ENCODE data around the gene PPP1R13B. TPM values are rescaled to one million over a fixed set of nuclear protein-coding genes. Genes with fewer than 3 reads are reported as not detected.
"Not testable (repeated sequence)": the region's sequence is repeated elsewhere in the genome, so short reads cannot be mapped to it uniquely, and the experiment has no call there.

PPP1R13B gene
- total RNA-seq, 1 donor from 2014 or later, result 14.7 TPM

GRCh38 chr14:103861413-103862392 lies 14.3 kb upstream of the PPP1R13B start:
- DNase-seq (ENCODE audit: low read depth in 2 of 2), result no peak

GRCh38 chr14:103859416-103860202 lies 12.2 kb upstream of the PPP1R13B start:
- peak in 1 of 2 donors; percentile 30 for DNase-seq (ENCODE audit: low read depth in 2 of 2)

DNA sequence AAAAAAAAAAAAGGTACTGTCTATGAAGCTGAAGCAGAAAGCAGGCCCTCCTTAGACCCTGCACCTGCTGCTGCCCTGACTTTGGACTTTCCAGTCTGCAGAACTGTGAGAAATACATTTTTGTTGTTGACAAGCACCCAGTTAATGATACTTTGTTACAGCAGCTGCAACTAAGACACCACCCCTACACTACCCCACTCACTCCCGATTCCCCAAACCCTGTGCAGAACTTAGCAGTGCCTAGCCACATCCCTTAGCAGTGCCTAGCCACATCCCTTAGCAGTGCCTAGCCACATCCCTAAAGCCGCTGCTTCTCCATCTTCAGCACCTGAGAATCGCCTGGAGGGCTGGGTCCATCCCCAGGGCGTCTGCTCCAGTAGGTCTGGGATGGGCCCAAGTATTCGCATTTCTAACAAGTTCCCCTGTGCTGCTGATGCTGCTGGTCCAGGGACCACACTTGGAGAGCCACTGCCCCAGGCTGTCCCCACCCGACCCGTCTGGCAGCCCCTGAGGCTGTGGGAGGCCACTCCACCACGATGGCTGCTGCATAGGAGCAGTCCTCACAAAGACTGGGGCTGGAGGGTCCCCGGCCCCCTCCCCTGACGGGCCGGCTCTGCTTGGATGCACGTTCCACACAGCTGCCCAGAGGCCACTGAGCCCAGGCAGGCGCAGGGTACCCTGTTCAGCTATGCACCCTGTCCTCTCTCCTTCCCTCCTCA lies 10.8 kb upstream of the PPP1R13B start:
- DNase-seq (ENCODE audit: low read depth in 2 of 2), result no peak

DNA sequence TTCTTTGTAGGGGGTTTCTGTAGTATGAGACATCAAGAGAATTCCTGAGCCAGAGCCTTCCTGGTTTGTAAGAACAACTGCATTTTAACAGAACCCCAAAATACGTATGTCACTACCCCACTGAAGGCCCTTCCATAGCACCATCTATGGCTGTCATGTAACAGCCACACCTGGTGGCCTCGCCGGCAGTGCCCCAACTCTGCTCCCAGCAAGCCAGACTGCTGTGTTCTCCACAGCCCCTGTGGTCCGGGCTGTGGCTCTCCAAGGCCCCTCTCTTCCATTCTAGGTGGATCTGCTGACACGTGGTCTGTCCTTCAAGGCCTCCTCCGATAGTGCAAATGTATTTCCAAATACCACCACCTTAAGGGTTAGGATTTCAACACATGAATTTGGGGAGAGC lies 9.9 kb upstream of the PPP1R13B start:
- DNase-seq (ENCODE audit: low read depth in 2 of 2), result no peak

- peak; percentile 40 to 41 for DNase-seq (ENCODE audit: low read depth in 2 of 2)
These were observed 9.2 kb upstream of the PPP1R13B start for GRCh38 chr14:103856607-103857006.

DNA sequence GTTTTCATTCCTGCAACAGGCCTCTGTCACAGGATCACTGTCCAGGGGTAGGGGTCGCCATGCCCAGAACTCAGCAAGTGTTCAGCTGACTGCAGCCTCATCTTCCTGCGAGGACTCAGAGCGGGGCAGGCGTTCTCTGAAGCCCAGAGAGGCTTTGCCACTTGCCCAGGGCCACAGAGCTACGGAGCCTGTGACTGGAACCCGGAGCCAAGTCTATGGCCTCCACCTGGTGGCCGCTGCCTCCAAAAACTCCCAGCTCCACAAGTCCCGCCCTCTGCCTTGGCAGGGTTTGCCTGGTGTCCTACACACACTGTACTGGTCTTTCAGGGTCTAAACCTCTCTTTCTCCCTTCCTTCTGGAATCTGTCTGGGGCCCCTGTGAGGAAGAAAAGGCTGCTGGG lies 8.7 kb upstream of the PPP1R13B start:
- no peak for DNase-seq (ENCODE audit: low read depth in 2 of 2)

DNA sequence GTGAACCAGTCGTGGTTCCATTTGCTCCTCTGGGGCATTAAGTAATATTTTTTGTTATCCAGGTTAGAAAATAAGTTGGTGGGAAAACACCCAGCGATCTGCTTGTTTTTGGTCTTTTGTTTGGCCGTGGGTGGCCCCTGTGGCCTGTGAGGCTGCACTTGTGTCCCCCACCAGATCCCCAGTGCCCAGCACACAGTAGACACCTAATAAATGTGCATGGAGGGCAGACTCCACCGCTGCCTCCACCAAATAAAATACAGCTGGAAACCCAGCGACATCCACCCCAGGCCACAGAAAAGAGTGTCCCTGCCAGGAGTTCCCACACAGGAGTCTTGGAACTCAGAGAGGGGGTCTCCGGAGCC lies 8.3 kb upstream of the PPP1R13B start:
- no peak for DNase-seq (ENCODE audit: low read depth in 2 of 2)

- peak; percentile 55 to 86 for DNase-seq (ENCODE audit: low read depth in 2 of 2)
These were observed 7.7 kb upstream of the PPP1R13B start for GRCh38 chr14:103854822-103855733.

- DNase-seq (ENCODE audit: low read depth in 2 of 2), result no peak
These were observed 6.8 kb upstream of the PPP1R13B start for GRCh38 chr14:103854017-103854808.

DNA sequence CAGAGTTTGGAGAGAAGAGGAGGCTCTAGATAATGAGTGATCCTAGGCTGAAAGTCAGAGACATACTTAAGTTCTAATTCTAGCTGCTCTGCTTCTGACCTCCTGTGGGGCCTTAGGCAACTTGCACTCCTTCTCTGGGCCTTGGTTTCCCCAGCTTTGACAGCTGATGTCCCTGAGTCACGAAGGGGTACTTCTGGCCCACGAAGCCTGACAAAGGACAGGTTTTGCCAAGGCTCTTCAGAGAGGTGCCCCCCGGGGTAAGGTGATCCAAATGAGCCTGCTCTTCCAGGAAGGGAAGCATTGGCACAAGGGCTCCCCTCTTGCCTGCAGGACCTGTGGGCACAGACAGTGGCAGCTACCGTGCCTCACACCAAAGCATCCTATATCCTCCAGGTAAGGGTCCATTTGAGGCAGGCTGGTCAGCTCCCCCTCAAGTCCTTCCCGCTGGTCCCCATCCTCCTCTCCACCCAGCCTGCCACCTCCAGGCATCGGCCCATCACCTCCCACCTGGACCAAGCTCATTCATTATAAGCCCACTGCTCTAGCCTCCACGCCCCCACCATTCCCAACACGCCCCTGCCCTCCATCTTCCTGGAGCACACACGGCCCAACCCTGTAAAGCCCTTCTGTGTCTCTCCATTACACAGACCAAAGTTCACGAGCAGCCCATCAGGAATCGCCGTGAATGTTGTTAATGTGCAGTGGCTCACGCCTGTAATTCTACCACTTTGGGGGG lies 1.9 kb upstream of the PPP1R13B start:
- no peak for DNase-seq (ENCODE audit: low read depth in 2 of 2)

DNA sequence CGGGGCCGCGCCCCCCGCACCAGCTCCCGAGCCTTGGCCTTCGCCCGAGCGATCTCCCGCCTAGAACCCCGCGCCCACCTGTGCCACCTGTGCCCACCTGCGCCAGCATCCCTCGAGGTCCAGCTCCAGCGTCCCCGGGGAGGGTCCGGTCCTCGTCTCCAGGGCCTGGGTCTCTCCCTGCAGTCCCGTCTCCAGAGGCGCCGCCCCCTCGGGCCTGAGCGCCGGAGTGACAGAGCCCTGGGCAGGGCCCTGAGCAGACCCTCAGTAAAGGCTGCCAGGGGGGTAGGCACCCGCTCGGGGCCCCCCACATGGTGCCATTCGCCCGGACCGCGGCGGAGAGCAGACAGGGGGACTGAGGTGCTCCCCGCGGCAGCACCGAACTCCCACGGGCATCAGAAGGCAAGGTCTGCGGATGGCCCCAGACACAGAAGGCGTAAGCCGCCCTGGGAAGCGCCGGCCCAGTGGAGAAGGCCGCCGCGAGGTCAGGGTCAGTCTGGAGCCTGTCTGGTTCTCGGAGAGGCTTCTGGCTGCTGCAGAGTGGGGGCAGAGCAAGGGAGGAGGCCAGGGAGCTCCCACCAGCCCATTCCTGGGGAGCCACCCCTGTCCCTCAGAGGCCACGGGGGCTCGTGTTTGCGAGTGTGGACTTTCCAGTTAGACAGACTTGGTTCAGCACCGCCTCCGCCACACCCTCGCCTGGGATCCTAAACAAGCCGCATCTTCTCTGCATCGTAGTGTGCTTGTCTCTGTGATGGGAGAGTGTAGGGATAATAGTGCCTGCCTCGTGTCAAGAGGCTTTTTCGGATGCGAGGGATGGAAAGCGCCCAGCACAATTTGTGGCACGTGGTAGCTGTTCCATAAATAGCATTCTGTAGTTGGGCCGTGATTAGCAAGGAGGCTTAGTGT lies 1.1 kb upstream of the PPP1R13B start:
- no peak for DNase-seq (ENCODE audit: low read depth in 2 of 2)

GRCh38 chr14:103846543-103847450 lies 578 bp downstream of the PPP1R13B start:
- DNase-seq (ENCODE audit: low read depth in 2 of 2), result peak; percentile 39 to 62

- DNase-seq (ENCODE audit: low read depth in 2 of 2), result no peak
These were observed 1.3 kb downstream of the PPP1R13B start for GRCh38 chr14:103846097-103846496.

DNA sequence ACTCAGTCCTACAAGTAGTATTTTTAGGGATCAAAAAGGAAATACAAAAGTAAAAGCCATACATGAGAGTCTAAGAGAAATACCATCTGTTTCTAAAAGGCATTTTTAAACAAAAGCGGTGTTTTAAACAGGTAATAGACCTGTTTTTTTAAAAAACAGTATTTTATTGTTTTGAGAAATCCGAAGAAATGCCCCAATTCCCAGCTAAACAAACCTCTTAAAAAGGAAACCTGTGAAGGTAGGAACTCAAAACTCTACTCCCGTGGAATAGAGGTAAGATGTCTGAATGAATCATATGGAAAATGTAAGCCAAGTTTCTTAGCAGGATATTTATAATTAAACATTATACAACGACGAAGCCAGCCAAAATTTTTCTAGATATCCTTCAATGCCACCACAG lies 2.0 kb downstream of the PPP1R13B start:
- no peak for DNase-seq (ENCODE audit: low read depth in 2 of 2)

GRCh38 chr14:103841265-103841664 lies 6.1 kb downstream of the PPP1R13B start:
- DNase-seq (ENCODE audit: low read depth in 2 of 2), result not testable (repeated sequence)

- DNase-seq (ENCODE audit: low read depth in 2 of 2), result no peak
These were observed 7.4 kb downstream of the PPP1R13B start for GRCh38 chr14:103840014-103840413.

DNA sequence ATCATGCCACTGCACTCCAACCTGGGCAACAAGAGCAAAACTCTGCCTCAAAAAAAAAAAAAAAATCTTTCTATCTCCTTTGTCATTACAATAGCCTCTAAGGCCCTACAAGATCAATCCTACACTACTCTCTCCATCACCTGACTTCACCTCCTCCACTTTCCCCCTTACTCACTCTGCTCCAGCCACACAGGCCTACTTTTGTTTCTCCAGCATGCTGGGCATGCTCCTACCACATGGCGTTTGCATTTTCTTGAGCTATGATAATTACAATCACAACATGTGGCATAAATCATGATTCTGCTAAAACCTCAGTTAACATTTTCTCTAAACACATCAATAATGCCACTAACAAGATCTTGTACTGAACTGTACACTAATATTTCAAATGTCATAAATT lies 7.8 kb downstream of the PPP1R13B start:
- no peak for DNase-seq (ENCODE audit: low read depth in 2 of 2)
